Stimulated activated CD8-positive, alpha-beta memory T cell treated with anti-CD3 and anti-CD28 coated beads, Interleukin-7, amount 100 ng/mL, for 24 hours (primary cell): Measurements from ENCODE around the gene PUS10.
"Not testable (repeated sequence)": the region's sequence is repeated elsewhere in the genome, so short reads cannot be mapped to it uniquely, and the experiment has no call there.

Source experiments
- DNase-seq: peaks from one replicate; pipeline ENCODE4 v3.0.0-alpha.2; 2020; ENCODE audit warnings: low read depth

The PUS10 gene, protein sequence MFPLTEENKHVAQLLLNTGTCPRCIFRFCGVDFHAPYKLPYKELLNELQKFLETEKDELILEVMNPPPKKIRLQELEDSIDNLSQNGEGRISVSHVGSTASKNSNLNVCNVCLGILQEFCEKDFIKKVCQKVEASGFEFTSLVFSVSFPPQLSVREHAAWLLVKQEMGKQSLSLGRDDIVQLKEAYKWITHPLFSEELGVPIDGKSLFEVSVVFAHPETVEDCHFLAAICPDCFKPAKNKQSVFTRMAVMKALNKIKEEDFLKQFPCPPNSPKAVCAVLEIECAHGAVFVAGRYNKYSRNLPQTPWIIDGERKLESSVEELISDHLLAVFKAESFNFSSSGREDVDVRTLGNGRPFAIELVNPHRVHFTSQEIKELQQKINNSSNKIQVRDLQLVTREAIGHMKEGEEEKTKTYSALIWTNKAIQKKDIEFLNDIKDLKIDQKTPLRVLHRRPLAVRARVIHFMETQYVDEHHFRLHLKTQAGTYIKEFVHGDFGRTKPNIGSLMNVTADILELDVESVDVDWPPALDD

GRCh38 chr2:61017556-61018317, at the start of gene PUS10, which contains the start of gene PEX13:
PUS10 (minus strand) TSS chr2:61018255; CDS start chr2:61011890, 6,365 bp downstream.
PEX13 (plus strand) TSS chr2:61017720; CDS start chr2:61017760, 40 bp downstream.
- peak; percentile 39 for DNase-seq

GRCh38 chr2:61065714-61066709, 48.0 kb upstream of the PUS10 start, which contains the start of gene SANBR:
SANBR (plus strand) TSS chr2:61065871; CDS start chr2:61070351, 4,480 bp downstream.
- DNase-seq: peak; percentile 52

GRCh38 chr2:61059382-61059781, 41.3 kb upstream of the PUS10 start:
- DNase-seq: no peak

DNA sequence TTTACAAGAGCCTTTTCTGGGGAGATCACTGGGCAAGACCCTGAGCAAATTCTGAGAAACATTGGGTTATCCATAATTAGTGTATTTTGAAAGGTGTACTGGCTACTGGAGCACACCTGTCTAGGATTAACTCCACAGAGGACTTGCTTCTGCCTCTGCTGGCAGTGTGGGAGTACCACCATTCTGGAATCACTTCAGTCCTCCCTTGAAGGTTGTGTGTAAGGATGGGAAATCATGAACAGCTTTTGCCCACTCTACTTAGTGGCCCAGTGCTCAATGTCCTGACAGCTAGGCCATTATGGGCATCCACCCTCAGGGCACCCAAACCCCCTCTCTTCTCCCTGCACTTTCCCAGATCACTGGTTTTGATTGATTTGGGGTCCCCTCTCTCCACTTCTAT, 39.5 kb upstream of the PUS10 start:
- no peak for DNase-seq

DNA sequence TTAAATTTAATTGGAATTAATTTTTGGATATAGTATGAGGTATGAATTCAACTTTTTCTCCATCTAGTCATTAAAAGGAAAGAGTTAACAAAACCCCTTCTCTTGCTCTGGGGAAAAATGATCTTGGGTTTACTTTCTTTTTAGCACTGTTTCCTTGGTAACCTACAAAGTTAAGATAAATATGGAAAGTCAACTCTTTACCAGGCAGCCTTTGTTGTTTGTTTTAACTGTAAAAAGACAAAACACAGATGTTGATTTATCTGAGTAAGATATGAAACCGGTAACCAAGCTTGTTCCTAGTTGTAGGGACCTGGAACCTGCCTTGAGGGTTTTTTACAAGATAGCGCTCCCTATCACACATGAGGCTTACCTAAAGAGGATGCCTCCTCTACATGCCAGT, 37.5 kb upstream of the PUS10 start:
- DNase-seq: no peak

DNA sequence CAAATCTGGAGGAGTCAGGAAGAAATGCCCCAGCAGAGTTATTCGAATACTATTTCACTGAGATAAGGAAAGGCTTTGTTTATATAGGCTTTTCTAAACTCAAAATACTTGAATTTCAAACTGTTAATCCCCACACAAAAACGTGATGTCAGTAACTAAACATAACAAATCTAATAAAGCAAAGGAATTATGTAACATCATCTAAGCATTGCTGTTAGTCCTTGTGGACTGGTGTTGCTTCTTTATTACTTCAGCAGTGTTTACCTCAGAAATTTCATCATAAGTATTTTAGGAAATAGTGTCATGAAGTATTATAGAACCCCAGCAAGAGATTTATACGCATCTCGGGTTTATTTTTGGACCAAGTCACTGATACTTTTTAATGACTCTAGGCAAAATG, 27.9 kb upstream of the PUS10 start:
- no peak for DNase-seq

GRCh38 chr2:61045226-61045625, 27.2 kb upstream of the PUS10 start:
- no peak for DNase-seq

DNA sequence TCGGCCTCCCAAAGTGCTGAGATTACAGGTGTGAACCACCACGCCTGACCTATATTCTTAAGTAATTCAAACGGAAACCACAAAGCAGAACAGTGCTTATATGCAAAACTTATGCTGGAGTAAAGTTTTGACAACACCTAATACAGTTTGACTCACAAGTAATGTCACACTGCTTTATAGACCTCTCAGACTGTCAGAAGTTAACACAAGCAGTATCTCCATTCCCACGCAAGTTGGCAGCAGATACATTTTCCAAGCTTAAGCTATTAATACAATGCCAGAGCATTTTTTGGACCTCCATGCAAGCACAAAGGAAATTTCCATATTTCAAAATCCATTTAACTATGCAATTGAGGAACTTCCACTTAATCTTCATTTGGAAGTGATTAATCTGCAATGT, 26.6 kb upstream of the PUS10 start:
- no peak for DNase-seq

DNA sequence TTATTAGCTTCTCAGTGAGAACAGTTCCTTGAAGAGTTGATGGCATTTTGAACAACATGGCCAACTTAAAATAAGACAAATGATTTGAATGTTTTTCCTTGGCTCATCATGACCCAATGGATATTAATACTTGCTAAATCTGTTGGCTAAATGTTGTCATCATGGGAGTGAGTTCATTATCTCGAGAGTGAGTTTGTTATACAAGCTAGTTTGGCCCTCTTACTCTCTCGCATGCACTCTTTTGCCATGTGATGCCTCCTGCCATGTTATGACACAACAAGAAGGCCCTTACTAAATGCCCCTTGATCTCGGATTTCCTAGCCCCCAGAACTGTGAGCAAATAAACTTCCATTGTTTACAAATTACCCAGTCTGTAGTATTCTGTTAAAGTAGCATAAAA, 24.8 kb upstream of the PUS10 start:
- DNase-seq: no peak

DNA sequence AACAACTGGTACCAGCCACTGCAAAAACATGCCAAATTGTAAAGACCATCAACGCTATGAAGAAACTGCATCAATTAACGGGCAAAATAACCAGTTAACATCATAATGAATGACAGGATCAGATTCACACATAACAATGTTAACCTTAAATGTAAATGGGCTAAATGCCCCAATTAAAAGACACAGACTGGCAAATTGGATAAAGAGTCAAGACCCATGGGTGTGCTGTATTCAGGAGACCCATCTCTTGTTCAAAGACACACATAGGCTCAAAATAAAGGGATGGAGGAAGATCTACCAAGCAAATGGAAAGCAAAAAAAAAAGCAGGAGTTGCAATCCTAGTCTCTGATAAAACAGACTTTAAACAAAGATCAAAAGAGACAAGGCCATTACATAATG, 18.6 kb upstream of the PUS10 start:
- DNase-seq: not testable (repeated sequence)

GRCh38 chr2:61034592-61034991, 16.5 kb upstream of the PUS10 start:
- DNase-seq: not testable (repeated sequence)

DNA sequence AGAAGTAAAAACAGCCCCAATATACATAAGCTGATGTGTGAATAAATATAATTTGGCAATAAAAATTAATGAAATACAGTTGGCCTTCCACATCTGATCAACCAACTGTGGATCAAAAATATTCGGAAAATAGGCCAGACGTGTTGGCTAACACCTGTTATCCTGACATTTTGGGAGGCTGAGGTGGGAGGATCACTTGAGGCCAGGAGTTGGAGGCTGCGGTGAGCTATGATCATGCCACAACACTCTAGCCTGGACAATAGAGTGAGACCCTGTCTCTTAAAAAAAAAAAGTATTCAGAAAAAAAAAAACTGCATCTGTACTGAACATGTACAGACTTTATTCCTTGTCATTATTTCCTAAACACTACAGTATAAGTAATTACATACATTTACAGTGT, 11.5 kb upstream of the PUS10 start:
- no peak for DNase-seq

DNA sequence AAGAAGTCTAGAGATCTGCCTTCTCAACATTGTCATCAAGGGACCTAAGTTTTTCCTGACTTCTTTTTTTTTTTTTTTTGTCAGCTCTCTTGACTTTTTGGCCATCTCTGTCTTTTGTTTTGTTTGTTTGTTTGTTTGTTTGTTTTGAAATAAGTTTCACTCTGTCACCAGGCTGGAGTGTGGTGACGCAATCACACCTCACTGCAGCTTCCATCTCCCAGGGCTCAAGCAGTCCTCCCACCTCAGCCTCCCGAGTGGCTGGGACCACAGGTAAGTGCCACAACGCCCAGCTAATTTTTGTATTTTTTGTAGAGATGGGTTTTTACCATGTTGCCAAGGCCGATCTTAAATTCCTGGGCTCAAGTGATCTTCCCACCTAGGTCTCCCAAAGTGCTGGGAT, 5.6 kb upstream of the PUS10 start:
- DNase-seq: no peak

GRCh38 chr2:61021228-61021660, 3.2 kb upstream of the PUS10 start:
- DNase-seq: no peak

- DNase-seq: no peak
Observed at GRCh38 chr2:61018798-61019197, 743 bp upstream of the PUS10 start.

DNA sequence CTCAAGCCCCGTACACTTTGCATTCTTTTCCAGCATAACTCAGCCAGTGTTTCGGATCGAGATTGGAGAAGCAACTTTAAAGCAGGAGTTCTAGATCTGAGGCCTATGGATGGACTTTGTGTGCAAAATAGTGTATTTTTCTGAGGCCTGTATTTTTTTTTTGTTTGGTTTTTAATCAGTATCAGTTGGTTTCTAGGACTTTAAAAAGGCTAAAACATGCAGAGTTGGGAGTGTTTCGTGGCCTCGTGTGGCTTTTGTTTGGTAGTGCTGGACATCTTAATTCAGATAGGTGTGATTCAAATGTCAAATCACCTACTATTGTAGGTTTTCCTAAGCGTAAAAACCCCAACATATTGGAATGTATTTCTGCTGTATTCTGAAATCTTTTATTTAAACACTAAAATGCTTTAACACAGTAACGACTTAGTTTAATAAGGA, 282 bp upstream of the PUS10 start:
- DNase-seq: no peak

DNA sequence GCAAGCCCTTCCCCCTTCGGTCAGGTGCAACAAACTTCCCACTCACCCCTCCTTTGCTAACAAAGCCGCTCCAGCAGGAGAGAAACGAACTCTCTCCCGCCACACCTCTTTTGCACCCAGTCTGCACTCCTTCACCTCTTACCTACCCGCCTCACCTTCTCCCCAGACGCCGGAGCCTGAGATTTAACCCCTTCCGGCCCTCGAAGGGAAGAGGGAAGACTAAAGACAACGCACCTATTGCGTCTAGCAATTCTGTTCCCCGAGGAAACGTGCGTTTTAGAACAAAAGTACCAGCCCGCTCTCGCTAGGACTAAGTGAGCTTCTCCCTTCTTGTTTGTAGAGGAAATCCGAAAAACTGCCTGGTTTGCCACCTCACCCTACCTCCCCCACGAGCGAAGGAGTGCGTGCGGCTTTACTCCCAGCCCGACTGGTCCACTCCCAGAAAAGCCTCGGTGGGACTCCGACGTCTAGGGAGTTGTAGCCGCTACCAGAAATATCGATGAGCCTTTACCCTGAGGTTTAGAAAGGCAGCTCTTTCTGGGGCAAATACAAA, 976 bp downstream of the PUS10 start:
- DNase-seq: peak; percentile 41

DNA sequence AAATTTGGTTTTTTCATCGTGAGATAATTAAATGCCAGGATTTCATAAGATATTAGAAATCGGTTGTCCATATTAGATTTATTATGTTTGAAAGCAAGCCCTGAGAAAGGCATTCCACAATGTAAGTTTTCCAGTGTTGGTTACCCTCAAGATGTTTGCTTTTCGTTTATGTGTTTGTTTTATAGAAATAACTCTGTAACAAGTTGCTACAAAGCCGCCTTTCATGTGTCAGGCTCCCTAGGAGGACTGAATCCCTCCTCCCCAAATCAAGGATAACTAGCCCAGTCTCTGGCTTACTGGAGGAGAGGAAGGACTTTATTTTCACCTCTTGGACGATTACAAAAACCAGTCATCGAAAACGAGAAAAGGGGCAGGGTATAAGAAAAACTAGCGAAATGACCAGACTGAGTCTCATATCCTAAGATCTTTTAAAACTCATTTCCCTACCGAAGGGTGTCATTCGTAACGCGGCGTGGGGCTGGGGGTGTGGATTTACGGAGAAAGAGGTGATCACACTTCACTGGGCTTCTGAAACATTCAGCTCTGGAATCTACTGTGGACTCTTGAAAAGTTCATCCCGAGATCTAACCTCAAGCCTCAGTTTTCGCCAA, 1.6 kb downstream of the PUS10 start:
- DNase-seq: no peak

GRCh38 chr2:61015976-61016375, 2.1 kb downstream of the PUS10 start:
- DNase-seq: no peak

DNA sequence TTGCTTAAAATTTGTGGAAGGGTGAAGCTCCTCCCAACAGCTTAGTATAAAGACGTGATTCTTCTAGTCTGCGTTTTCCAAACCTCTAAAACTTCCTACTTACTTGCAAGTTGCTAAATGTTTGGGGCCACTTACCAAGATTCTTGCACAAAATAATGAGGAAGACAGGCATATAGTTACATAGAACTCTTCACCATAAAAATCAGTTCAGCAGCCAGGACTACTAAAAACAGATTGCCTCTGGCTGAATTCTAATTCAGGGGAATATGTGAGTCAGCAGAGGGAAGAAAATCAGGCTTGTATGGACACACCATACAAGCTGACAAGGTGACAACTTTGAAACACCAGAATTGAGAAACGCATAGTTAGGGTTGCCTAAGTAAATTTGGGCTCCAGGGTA, 3.3 kb downstream of the PUS10 start:
- DNase-seq: no peak

- DNase-seq: no peak
Observed at GRCh38 chr2:61013382-61013781, 4.7 kb downstream of the PUS10 start.
